NCI-H128 (cell line): ENCODE data around the gene ETS1.
"Not testable (repeated sequence)": the region's sequence is repeated elsewhere in the genome, so short reads cannot be mapped to it uniquely, and the experiment has no call there.

Experiments
- DNase-seq: peaks from one replicate; lab custom pipeline; 2025; ENCODE audit not compliant: unreplicated experiment; lab: John Stamatoyannopoulos, UW

Gene ETS1

DNA sequence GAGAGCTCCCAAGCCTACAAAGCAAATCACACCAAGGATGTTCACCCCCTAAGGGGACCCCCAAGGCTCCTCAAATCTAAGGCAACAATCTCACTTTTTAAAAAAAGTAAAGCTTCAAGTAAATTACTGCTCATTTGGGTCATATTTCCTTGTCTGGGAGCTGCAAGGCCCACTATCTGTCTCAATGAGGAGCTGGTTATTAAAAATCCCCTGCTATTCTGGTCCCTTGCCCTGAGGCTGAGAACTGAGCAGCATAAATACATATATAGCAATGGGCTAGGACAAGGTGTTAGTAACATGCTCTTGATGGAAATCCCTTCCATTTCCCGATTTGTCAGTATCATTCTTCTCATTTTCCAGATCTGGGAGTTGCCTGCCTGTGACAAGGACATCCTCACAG is 119.2 kb downstream of the ETS1 start:
- DNase-seq, result no peak

DNA sequence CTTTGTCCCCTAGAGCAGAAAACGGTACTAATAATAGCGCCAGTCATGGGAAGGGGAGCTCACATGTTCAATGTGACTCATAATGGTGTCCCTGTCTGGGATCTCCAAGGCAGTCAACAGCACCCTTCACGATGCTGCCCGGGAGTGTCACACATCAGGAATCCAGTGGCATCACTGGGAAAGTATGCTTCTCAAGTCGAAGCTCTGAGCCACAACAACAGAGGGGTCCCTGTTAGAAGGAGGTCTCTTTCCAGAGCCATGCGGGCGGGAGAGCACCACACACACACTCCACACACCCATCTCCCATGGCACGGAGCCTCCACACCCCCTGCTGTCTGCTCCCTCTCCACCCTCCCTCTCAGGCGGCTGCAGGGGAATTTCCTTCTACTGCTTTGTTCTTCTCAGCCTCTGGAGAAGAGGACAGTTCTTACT is 119.7 kb downstream of the ETS1 start:
- DNase-seq, result no peak

DNA sequence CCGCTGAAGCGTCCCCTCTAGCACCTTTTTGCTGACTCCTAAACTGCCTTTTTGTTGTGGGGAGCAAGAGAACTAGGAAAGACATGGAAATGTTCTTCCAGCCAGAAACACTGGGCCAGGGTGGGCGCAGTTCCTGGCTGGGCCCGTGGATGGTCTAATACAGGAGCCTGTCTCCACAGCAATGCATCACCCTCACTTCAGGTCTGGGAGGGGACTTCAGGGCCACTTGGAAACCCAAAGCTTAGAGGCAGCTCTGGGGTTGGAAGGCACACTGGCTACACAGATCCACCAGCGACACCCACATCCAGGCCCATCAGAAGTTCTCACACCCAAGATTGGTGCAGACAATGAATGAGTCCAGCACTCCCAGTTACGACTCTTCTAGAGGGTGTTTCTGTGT is 120.3 kb downstream of the ETS1 start:
- no peak for DNase-seq

GRCh38 chr11:128465946-128466705 is 121.2 kb downstream of the ETS1 start:
- DNase-seq, result no peak

- no peak for DNase-seq
Observed at GRCh38 chr11:128465531-128465930, 121.8 kb downstream of the ETS1 start.

- DNase-seq, result no peak
Observed at GRCh38 chr11:128464878-128465450, 122.4 kb downstream of the ETS1 start.

DNA sequence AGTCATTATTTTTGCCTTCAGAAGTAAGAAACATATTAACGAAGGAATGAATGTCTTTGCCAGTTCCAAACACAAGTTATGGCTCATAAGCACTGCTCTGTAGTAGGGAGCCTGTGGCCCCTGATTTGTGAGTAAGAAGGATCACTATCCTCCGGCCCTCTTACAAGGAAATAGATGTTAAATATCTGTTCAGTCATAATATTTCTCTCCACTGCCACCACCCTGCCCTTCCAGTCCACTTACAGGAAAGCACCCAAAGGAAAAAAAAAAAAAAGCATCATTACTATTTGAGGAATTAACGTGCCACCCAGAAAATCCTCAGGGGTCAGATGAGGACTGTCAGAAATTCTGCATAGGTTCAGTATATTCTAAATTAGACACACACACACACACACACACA is 123.4 kb downstream of the ETS1 start:
- DNase-seq, result no peak

DNA sequence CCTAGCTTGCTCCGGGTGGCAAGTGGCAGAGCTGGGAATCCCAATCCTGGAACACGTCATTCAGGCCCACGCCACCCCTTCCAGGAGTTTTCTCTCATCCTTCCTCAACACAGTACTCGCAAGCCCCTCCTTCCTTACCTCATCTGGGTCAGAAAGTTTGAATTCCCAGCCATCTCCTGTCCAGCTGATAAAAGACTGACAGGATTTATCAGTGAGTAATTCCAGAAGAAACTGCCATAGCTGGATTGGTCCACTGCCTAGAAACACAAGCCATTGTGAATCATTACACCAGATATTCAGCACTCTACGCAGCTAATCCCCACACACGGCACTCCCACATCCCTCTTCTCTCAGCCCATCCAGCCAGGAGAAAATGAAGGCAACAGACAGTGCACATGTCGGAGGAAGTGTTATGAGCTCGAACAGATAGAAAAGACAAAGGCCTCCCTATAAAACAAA is 124.0 kb downstream of the ETS1 start:
- DNase-seq, result no peak

DNA sequence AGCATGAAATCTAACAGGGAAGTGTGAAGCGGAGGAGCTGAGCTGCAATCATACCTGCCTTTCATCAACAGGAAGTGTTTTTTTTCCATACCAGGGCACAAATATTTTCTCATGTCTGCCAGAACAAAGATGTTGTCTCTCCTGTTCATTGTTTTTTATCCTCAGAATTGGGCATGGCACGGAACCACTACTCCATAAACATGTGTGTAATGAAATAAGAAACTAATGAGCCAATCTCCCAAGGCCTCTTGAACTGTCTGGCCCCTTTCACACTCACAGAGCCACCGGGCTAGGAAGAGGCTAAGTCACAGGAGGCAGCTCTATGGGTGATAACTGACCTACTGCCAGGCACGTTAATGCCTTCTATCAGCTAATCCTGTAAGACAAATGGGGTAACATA is 124.4 kb downstream of the ETS1 start:
- no peak for DNase-seq

- DNase-seq, result no peak
Observed at GRCh38 chr11:128462189-128462588, 125.2 kb downstream of the ETS1 start.

DNA sequence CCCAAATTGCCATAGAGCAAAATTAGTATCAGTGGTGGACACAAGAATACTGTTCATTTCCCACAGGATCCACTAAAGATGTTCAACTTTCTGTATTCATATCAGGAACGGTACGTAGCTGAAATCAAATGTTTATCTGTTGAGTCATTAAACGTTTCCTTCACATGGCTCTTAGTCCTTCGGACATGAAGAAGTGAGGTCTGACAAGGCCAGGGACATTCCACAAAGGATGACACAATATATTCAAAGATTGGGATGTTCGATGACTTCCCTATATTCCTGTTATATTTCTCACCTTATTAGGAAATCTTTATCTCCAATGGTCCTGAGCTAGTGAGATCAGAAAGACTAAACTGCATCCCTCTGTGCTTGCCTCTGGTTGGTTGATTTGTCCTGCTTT is 129.0 kb downstream of the ETS1 start:
- DNase-seq, result no peak

- DNase-seq, result no peak
Observed at GRCh38 chr11:128457874-128458273, 129.5 kb downstream of the ETS1 start.

DNA sequence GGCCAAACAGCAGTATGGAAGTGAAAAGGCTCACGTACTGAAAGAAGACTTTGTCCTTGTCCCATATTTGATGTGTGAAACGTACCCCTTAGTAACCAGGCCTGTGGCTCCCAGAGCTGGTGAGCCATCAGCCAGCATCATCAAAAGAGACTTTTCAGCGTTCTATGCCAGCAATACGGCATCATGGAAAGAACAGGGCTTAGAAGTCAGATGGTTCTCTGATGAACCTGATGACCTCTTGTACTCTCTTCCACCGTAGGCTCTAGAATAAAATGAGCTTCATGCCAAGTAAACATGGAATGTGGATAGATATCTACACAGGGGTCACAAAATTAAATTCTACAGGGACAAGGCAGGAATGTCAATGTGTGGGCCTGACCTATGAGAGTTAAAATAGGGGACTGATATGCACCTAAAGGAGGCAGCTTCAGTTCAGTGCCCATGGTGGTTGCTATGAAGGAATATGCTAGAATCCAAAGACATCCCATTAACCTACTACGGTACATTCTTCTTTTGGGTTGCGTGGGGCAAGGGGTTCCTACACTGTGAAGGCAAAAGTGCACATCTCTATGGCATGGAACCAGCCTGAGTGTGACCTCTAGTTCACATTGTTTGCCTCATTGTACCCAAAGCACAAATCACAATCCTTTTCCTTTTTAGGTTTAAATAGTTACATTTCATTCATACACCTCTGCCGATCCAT is 130.6 kb downstream of the ETS1 start:
- no peak for DNase-seq

- DNase-seq, result no peak
Observed at GRCh38 chr11:128455766-128456165, 131.6 kb downstream of the ETS1 start.

DNA sequence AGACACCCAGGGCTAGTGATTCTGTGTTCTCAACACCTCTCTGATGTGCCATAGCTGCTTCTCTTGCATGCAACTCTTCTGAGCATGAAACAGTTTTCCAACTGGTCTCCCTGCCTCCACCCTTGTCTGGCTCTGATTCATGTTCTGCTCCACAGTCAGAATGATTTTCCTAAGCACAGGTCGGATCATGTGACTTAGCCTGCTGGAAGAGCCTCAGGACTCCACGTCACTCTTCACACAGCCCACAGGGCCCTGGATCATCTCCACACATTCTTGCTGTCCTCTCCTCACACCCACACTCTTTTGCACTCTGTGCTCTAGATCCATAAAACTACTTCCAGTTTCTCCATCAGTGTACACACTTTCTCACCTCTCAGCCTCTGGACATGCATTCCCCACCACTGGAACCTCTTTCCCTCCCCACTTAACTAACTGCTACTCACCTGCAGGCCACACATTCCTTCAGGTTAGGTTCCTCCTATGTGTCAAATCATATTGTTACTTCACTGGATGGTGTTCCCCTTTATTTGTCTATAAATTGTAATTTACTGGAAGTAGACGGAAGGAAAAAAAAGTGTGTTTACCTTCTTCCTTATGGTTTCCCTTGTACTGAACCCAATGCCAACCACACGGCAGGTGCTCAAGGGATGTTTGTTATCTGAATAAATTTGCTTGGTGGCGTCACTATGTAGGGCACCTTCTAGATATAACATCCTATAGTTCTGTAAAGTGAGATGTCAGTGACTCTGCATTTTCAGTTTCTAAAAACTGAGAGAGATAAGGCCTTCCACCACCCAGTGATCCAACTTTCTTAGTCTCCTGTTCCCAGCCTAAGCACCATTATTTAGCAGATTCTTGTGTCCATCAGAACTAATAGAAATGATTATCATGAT is 133.7 kb downstream of the ETS1 start:
- DNase-seq, result no peak

DNA sequence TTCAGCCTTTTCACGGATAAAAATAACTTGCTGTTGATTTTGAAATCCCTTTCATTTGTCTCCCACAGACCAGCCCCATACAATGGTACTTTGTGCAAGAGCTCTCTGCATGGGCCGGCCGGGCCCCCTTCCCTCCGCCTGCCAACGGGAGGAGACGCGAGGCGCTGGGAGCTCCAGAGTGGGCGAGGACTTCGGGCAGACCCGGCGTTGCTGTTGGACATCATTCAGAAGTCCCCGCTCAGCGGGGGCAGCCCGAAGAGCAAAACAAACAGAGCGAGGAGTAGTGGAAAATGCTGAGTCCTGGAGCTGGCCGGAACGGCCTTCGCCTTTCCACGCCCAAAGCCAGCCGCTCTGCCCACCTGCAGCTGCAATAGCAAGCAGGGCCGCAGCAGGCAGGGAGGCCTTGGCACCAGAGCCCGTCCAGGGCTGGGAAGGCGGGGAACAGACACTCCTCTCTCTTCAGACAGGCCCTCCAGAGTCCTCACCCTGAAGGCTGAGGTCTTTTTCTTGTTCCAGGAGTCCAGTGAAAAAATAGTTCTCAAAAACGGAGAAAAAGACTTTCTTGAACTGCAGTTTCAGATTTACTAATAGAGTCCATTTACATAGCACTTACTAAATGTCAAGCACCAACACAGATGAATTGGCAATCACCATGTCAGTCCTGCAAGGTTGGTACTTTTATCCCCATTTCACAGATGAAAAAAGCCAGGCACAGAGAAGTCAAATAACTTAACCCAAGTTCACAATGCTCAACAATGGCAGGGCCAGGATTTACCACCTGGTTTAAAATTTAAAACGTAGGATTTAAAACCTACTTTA is 135.5 kb downstream of the ETS1 start:
- DNase-seq, result no peak

DNA sequence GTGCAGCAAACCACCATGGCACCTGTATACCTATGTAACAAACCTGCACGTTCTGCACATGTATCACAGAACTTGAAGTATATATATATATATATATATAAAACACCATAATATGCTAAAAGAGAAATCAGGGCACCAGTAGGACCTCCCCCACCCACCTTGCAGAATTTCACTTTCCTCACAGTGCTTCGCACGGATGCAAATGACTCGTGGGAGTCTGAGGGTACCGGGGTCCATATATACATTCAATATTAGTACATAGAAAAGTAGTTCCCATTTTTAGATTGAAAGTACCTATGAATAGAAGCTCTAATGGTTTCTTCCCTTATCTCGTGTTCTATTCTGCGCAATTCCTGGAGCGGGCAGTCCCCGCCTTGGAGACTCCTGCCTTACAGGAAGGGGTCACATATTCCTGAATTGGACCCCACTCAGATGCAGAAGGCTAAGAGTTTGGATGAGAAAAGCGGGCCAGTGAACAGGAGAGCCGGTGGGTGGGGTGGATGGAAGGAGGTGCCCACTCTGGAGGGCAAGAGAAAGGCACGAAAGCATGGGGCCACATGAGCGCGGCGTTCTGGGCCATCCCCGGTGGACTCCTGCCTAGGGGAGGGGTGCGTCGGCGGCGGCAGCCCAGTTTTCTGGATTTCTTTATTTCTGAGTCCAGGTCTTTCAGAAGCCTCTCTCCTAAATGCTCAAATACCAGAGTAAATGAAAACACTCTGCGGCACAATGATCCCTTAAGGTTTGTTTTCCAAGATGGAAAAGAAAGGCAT is 136.3 kb downstream of the ETS1 start:
- no peak for DNase-seq

DNA sequence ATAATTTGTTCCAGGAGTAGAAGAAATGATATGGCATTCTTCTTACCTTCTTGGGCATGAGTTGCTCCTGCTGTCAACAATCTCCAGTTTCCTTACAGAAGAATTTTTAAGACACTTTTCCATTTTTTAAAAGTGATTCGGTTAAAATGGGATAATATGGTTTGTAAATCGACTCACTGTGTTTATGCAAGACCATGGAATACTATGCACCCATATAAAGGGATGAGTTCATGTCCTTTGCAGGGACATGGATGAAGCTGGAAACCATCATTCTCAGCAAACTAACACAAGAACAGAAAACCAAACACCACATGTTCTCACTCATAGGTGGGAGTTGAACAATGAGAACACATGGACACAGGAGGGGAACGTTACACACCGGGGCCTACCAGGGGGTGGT is 136.9 kb downstream of the ETS1 start:
- DNase-seq, result not testable (repeated sequence)

DNA sequence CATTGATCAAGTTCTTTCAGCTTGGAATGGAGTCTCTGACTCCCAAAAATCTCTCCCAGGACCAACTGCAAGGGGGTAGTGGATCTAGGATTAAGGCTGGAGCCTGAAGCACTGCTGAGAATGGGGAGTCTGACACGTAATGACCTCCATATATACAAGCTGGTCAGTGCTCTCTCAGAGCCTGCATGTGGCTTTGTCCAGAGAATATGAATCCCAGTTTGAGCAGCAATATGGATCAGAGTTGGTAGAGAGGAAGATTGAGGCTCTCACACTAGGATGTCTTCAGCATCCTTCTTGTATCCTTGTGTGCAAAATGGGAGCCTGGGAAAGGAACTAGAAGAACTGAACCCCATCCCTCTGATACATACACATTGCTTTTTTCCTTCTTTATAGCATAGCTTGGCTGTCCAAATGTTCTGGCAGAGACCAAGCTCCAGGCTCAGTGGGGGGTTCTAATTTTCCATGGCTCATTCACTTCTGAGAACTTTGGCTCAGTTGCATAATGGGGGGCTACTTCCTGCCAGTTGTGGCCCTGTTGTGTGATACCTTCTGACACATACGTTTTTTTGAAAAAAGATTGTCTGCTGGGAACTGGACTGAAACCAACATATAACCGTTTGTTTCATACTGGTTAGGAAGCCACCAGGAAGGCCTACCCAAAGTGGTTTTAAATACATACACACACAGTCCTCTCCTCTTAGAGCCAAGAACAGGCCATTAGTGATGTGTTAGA is 138.2 kb downstream of the ETS1 start:
- no peak for DNase-seq
